Measurements from ENCODE around the gene FMO4. TPM values are rescaled to one million over a fixed set of nuclear protein-coding genes. Genes with fewer than 3 reads are reported as not detected.
"Not testable (repeated sequence)": the region's sequence is repeated elsewhere in the genome, so short reads cannot be mapped to it uniquely, and the experiment has no call there.

The FMO4 gene
- total RNA-seq, 1 experiment from 2014 or later, result 0.33 TPM

- Histone ChIP-seq H3K4me3 (ENCODE audit: low read depth in 2 of 2, low read length in 2 of 2) (no peak overlapping the region), H3K36me3 (ENCODE audit: control insufficient read depth, insufficient read depth, low read length) (no peaks in the 10 kb centered on the region), H3K27ac (ENCODE audit: low read length) (no peak overlapping the region), H3K27me3 (ENCODE audit: control insufficient read depth, insufficient read depth, low read length) (no peaks in the 10 kb centered on the region), H3K9me3 (ENCODE audit: control insufficient read depth, insufficient read depth, low read depth, low read length) (no peaks in the 10 kb centered on the region), H3K4me1 (ENCODE audit: control insufficient read depth, insufficient read depth, low read length) (no peaks in the 10 kb centered on the region)
- DNase-seq (ENCODE audit: low read depth, low spot score) (no peak), ATAC-seq (no peak)
- in situ Hi-C loops (cut with HindIII; ENCODE audit: low pct_unique_long_range_greater_than_20kb, low sequenced_read_pairs) (no loop called here), intact Hi-C loops (cut with micrococcal nuclease; ENCODE audit: unreplicated experiment) (no loop called here)
- no peak for TF ChIP-seq REST (IDR thresholded peaks at IDR 0.05; ENCODE audit: insufficient read depth in 1 of 2, low read depth in 2 of 2, low read length in 1 of 2)
- no peak for TF ChIP-seq TCF7L2 (IDR thresholded peaks at IDR 0.05; ENCODE audit: low read depth, low read length)
- no peak for TF ChIP-seq POLR2AphosphoS5 (IDR thresholded peaks at IDR 0.05; ENCODE audit: low read depth, low read length)
- TF ChIP-seq CTCF (IDR thresholded peaks at IDR 0.05), result no peak
- no peak for TF ChIP-seq SIN3A (IDR thresholded peaks at IDR 0.05; ENCODE audit: borderline replicate concordance, insufficient read depth, low read depth, low read length)
- ChIA-PET CTCF (no interaction called here), POLR2A (no interaction called here)
- BruUV-seq (replicated peaks), result no TSS peak
Observed at GRCh38 chr1:171335964-171336363, 22.0 kb downstream of the FMO4 start.

- H3K36me3 ChIP-seq (ENCODE audit: control insufficient read depth, insufficient read depth, low read length); BruUV-seq (replicated peaks); POLR2A ChIA-PET; H3K9me3 ChIP-seq (ENCODE audit: control insufficient read depth, insufficient read depth, low read depth, low read length); in situ Hi-C loops (cut with HindIII; ENCODE audit: low pct_unique_long_range_greater_than_20kb, low sequenced_read_pairs); H3K27me3 ChIP-seq (ENCODE audit: control insufficient read depth, insufficient read depth, low read length); H3K4me1 ChIP-seq (ENCODE audit: control insufficient read depth, insufficient read depth, low read length); H3K27ac ChIP-seq (ENCODE audit: low read length); CTCF ChIA-PET; ATAC-seq; H3K4me3 ChIP-seq (ENCODE audit: low read depth in 2 of 2, low read length in 2 of 2); DNase-seq (ENCODE audit: low read depth, low spot score); intact Hi-C loops (cut with micrococcal nuclease; ENCODE audit: unreplicated experiment): not testable (repeated sequence)
- 0 out of 2 replicates have a peak, but pooled peaks have one; percentile 25 for TF ChIP-seq CTCF (IDR thresholded peaks at IDR 0.05)
Observed at GRCh38 chr1:171339345-171339744, 25.4 kb downstream of the FMO4 start.

Data from Panc1 (cell line).